ENCODE measurements around the gene OLFML2A.

The OLFML2A gene

DNA sequence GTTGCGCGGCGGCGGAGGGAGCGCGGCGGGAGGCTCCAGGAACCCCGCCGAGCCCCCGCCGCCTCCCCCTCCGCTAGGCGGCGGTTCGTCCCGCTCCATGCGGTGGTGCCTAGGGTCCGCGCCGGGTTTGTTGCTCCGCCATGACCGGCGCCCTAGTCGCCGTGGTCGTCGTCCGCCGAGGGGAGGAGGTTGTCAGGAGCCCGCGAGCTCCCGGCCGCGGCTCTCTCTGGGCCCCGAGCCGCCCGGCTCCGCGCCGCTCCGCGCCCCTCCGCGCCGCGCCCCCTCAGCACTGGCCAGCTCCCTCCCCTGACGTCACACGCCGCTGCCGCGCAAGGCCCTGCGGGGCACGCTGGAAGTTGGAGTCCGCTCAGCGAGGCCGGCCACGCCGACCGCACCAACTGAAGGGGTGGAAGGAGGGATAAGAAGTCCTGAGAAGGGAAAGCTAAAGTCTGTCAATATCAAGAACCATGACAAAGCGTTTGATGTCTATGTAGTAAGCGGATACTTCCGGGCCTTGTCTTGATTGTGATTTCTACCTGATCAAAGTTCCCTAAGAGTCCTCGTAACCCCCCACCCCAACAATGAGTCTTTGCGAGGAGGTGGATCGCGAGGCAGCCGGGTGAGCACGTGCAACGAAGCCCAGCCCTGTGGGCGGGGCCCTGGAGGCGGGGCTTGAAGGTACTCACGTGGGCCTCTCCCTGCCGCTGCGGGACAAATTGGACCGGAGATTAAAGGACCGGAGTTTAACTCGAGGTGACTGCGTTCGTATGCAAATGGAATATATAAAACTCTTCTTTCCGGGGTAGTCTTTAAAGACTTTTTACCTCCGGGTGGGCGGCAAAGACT, 5.7 kb upstream of the OLFML2A start, which contains the start of gene NR6A1 (continued):
- peak; percentile 7 for TF ChIP-seq ZBTB20 (tag by site-specific recombination; IDR thresholded peaks at IDR 0.05)
- no peak for TF ChIP-seq ZNF549 (tag by site-specific recombination; IDR thresholded peaks at IDR 0.05)
- peak; percentile 87 for TF ChIP-seq ZNF366 (tag by site-specific recombination; conservative IDR thresholded peaks at IDR 0.05)
- 0 out of 2 replicates have a peak, but pooled peaks have one; percentile 55 for TF ChIP-seq ZNF24 (tag by site-specific recombination; IDR thresholded peaks at IDR 0.05)
- no peak for TF ChIP-seq REPIN1 (tag by site-specific recombination; IDR thresholded peaks at IDR 0.05; ENCODE audit: low read depth)
- no peak for TF ChIP-seq YY1 (tag by site-specific recombination; IDR thresholded peaks at IDR 0.05)
- TF ChIP-seq GLI4 (tag by site-specific recombination; IDR thresholded peaks at IDR 0.05): no peak
- TF ChIP-seq ZNF114 (tag by site-specific recombination; IDR thresholded peaks at IDR 0.05): no peak
- TF ChIP-seq ZNF416 (tag by site-specific recombination; IDR thresholded peaks at IDR 0.05): no peak

DNA sequence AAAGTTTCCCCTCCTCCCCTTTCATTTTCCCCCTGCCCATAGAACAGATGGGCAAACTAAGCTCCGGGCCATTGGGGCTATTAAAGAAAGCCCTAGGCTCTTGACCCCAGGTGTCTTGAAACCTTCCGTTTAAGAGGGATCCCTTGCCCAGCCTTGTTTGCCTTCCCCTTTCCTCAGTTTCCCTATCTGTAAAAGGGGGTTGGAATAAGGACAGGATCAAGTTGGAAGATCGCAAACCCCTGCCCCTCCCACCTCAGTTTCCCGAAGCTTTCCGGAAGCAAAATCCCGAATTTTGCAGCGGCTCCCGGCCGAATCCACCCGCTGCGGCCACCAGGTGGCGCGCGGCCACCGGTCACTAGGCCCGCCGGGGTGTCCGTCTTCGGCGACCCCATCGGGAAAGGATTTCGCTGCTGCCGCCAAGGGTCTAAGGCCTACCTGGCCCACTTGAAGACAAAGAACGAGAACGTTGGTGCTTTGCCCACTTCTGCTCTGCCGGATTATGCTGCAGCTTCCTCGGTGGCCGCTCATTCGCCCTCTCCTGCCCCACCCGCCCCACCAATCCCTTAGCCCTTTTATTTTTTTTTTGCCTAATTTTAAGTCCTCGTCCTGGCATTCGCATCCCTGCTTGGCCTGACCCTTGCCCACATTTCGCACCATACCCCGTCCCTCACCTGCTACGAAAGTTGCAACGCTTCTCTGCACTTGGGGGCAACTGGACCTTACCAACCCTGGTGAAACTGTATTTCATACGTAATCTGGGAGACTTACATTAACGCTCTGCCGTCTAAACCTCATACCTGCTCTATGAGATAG, 4.9 kb upstream of the OLFML2A start:
- peaks cover 14% of the 10 kb centered on the region for H3K4me1 ChIP-seq (ENCODE audit: control insufficient read depth, insufficient read depth, low read length)
- H3K36me3 ChIP-seq (ENCODE audit: control insufficient read depth in 2 of 2, insufficient read depth in 1 of 2, low read length in 2 of 2): no peaks in the 10 kb centered on the region
- CTCF ChIA-PET: interaction anchor here (0.6 to 16.2 kb wide), 41 partner anchors 8 to 591 kb away, joined by 3 to 1257 read pairs (median 5); partner anchors contain the start of genes ARPC5L, RPL35 and WDR38
- H3K27ac ChIP-seq (ENCODE audit: extremely low read depth, low read depth, low read length): no peak overlapping the region
- no peaks in the 10 kb centered on the region for H3K9me3 ChIP-seq (ENCODE audit: control insufficient read depth, insufficient read depth, low read depth, low read length)
- peak overlapping the region; percentile 40 for H3K4me3 ChIP-seq (ENCODE audit: low read depth, low read length)
- POLR2A ChIA-PET: interaction anchor here (0.8 to 11.9 kb wide), 8 partner anchors 11 to 469 kb away, joined by 3 to 201 read pairs (median 6); partner anchors contain the start of genes ARPC5L, HSPA5, RPL35 and WDR38
- TF ChIP-seq SETDB1 (IDR thresholded peaks at IDR 0.05; ENCODE audit: insufficient read length, low read length): peak; percentile 17
- TF ChIP-seq ZNF610 (tag by site-specific recombination; IDR thresholded peaks at IDR 0.05; ENCODE audit: borderline replicate concordance): no peak
- TF ChIP-seq, protein P1, sequence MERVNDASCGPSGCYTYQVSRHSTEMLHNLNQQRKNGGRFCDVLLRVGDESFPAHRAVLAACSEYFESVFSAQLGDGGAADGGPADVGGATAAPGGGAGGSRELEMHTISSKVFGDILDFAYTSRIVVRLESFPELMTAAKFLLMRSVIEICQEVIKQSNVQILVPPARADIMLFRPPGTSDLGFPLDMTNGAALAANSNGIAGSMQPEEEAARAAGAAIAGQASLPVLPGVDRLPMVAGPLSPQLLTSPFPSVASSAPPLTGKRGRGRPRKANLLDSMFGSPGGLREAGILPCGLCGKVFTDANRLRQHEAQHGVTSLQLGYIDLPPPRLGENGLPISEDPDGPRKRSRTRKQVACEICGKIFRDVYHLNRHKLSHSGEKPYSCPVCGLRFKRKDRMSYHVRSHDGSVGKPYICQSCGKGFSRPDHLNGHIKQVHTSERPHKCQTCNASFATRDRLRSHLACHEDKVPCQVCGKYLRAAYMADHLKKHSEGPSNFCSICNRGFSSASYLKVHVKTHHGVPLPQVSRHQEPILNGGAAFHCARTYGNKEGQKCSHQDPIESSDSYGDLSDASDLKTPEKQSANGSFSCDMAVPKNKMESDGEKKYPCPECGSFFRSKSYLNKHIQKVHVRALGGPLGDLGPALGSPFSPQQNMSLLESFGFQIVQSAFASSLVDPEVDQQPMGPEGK (tag by site-specific recombination; IDR thresholded peaks at IDR 0.05): peak; percentile 60; the same call in 1 of the 2 replicates
- TF ChIP-seq ZNF521 (tag by site-specific recombination; IDR thresholded peaks at IDR 0.05): no peak
- TF ChIP-seq YY1 (tag by site-specific recombination; IDR thresholded peaks at IDR 0.05): peak; percentile 28; the same call in 1 of the 2 replicates
- peak; percentile 40; the same call in 1 of the 2 replicates for TF ChIP-seq ZNF324 (tag by site-specific recombination; IDR thresholded peaks at IDR 0.05)
- TF ChIP-seq, protein P2, sequence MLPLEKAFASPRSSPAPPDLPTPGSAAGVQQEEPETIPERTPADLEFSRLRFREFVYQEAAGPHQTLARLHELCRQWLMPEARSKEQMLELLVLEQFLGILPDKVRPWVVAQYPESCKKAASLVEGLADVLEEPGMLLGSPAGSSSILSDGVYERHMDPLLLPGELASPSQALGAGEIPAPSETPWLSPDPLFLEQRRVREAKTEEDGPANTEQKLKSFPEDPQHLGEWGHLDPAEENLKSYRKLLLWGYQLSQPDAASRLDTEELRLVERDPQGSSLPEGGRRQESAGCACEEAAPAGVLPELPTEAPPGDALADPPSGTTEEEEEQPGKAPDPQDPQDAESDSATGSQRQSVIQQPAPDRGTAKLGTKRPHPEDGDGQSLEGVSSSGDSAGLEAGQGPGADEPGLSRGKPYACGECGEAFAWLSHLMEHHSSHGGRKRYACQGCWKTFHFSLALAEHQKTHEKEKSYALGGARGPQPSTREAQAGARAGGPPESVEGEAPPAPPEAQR (tag by site-specific recombination; IDR thresholded peaks at IDR 0.05): no peak
- TF ChIP-seq, protein P3, sequence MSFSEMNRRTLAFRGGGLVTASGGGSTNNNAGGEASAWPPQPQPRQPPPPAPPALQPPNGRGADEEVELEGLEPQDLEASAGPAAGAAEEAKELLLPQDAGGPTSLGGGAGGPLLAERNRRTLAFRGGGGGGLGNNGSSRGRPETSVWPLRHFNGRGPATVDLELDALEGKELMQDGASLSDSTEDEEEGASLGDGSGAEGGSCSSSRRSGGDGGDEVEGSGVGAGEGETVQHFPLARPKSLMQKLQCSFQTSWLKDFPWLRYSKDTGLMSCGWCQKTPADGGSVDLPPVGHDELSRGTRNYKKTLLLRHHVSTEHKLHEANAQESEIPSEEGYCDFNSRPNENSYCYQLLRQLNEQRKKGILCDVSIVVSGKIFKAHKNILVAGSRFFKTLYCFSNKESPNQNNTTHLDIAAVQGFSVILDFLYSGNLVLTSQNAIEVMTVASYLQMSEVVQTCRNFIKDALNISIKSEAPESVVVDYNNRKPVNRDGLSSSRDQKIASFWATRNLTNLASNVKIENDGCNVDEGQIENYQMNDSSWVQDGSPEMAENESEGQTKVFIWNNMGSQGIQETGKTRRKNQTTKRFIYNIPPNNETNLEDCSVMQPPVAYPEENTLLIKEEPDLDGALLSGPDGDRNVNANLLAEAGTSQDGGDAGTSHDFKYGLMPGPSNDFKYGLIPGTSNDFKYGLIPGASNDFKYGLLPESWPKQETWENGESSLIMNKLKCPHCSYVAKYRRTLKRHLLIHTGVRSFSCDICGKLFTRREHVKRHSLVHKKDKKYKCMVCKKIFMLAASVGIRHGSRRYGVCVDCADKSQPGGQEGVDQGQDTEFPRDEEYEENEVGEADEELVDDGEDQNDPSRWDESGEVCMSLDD (tag by site-specific recombination; IDR thresholded peaks at IDR 0.05): peak; percentile 86
- TF ChIP-seq ZNF202 (tag by site-specific recombination; IDR thresholded peaks at IDR 0.05; ENCODE audit: borderline replicate concordance): no peak
- no peak for TF ChIP-seq OSR2 (tag by site-specific recombination; IDR thresholded peaks at IDR 0.05)
- TF ChIP-seq ZNF558 (tag by site-specific recombination; IDR thresholded peaks at IDR 0.05): no peak; the same call in 1 of the 2 replicates
- TF ChIP-seq ZBTB8A (tag by site-specific recombination; IDR thresholded peaks at IDR 0.05): peak; percentile 25; the same call in 1 of the 2 replicates
- peak; percentile 52; the same call in 1 of the 2 replicates for TF ChIP-seq ZNF561 (tag by site-specific recombination; IDR thresholded peaks at IDR 0.05; ENCODE audit: borderline replicate concordance)
- no peak for TF ChIP-seq ZNF473 (tag by site-specific recombination; IDR thresholded peaks at IDR 0.05)
- 0 out of 2 replicates have a peak, but pooled peaks have one; percentile 8 for TF ChIP-seq ZIC2 (tag by site-specific recombination; IDR thresholded peaks at IDR 0.05)
- TF ChIP-seq ZNF37A (tag by site-specific recombination; IDR thresholded peaks at IDR 0.05): no peak
- TF ChIP-seq ZNF350 (tag by site-specific recombination; IDR thresholded peaks at IDR 0.05): no peak
- TF ChIP-seq, protein P4, sequence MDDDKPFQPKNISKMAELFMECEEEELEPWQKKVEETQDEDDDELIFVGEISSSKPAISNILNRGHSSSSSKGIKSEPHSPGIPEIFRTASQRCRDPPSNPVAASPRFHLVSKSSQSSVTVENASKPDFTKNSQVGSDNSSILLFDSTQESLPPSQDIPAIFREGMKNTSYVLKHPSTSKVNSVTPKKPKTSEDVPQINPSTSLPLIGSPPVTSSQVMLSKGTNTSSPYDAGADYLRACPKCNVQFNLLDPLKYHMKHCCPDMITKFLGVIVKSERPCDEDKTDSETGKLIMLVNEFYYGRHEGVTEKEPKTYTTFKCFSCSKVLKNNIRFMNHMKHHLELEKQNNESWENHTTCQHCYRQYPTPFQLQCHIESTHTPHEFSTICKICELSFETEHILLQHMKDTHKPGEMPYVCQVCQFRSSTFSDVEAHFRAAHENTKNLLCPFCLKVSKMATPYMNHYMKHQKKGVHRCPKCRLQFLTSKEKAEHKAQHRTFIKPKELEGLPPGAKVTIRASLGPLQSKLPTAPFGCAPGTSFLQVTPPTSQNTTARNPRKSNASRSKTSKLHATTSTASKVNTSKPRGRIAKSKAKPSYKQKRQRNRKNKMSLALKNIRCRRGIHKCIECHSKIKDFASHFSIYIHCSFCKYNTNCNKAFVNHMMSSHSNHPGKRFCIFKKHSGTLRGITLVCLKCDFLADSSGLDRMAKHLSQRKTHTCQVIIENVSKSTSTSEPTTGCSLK (tag by site-specific recombination; IDR thresholded peaks at IDR 0.05): no peak

Measured in HEK293 (cell line).